Thoracic aorta (tissue), 2 donors: Measurements from ENCODE around the gene SRSF2. TPM values are rescaled to one million over a fixed set of nuclear protein-coding genes. Genes with fewer than 3 reads are reported as not detected.
"Not testable (repeated sequence)": the region's sequence is repeated elsewhere in the genome, so short reads cannot be mapped to it uniquely, and the experiment has no call there.

ENCODE experiments used
- ATAC-seq: fragments of 150-250 bp; one replicate; pipeline ENCODE4 v1.8.0; 2017; ENCODE audit warnings: low read depth; ENCODE audit not compliant: insufficient number of reproducible peaks, low FRiP score
- DNase-seq: peaks from one replicate; pipeline ENCODE4 v3.0.0-alpha.2; 2020; ENCODE audit warnings: low spot score
- H3K27ac ChIP-seq, 2 donors: fragments of 200-600 bp; sonication (generic); 1 replicate in 1 of 2; 2 replicates in 1 of 2; pipeline ENCODE4 v1.5.1; 2016; ENCODE audit warnings: mild to moderate bottlenecking in 2 of 2, moderate library complexity in 2 of 2
- H3K27me3 ChIP-seq: fragments of 200-600 bp; sonication (generic); replicated peaks from 2 replicates; pipeline ENCODE4 v1.6.0; 2016; ENCODE audit warnings: mild to moderate bottlenecking; ENCODE audit not compliant: insufficient read depth
- H3K36me3 ChIP-seq: fragments of 200-600 bp; sonication (generic); one replicate; pipeline ENCODE4 v1.5.1; 2016
- H3K4me1 ChIP-seq, 2 donors: fragments of 200-600 bp; sonication (generic); 1 replicate in 1 of 2; 2 replicates in 1 of 2; pipeline versions ENCODE4 v1.5.1 to v1.6.0; 2016; ENCODE audit warnings: low read depth in 2 of 2, mild to moderate bottlenecking in 1 of 2; ENCODE audit not compliant: control insufficient read depth in 1 of 2
- H3K4me3 ChIP-seq: fragments of 200-600 bp; sonication (generic); 2 replicates; pipeline ENCODE4 v1.5.1; 2016; ENCODE audit warnings: mild to moderate bottlenecking
- H3K9me3 ChIP-seq: fragments of 200-600 bp; sonication (generic); 2 replicates; pipeline ENCODE4 v1.5.1; 2016
- CTCF ChIP-seq: fragments of 200-600 bp; sonication (generic); IDR thresholded peaks from one replicate; pipeline ENCODE4 v1.5.1; 2019; ENCODE audit warnings: antibody characterized with exemption
- total RNA-seq, 2 donors: library from RNA; depleted of rRNA; stranded (reverse); fragments of >200 nt; gene quantifications; one replicate each; pipeline versions ENCODE4 v1.1.0 to v1.2.3, GENCODE V29; 2016

Gene SRSF2
- total RNA-seq, 2 donors from 2014 or later = 265 to 266 TPM

GRCh38 chr17:76734080-76734840 is 2.9 kb downstream of the SRSF2 start:
- H3K27me3 ChIP-seq = no peaks in the 10 kb centered on the region
- no peak for ATAC-seq
- no peak for TF ChIP-seq CTCF
- no peak for DNase-seq
- H3K9me3 ChIP-seq = no peaks in the 10 kb centered on the region
- H3K27ac ChIP-seq = peak overlapping the region in 1 of 2 donors; percentile 98
- H3K4me1 ChIP-seq = peaks cover 36 to 68% of the 10 kb centered on the region in 2 donors
- H3K36me3 ChIP-seq = peaks cover 20% of the 10 kb centered on the region
- H3K4me3 ChIP-seq = peak overlapping the region; percentile 89

- Histone ChIP-seq H3K4me1 (peaks cover 31 to 68% of the 10 kb centered on the region in 2 donors), H3K9me3 (no peaks in the 10 kb centered on the region), H3K27me3 (no peaks in the 10 kb centered on the region), H3K27ac (no peak overlapping the region), H3K36me3 (peaks cover 20% of the 10 kb centered on the region), H3K4me3 (no peak overlapping the region)
- no peak for ATAC-seq
- no peak for TF ChIP-seq CTCF
- DNase-seq = no peak
Measured at GRCh38 chr17:76733618-76733957, 3.5 kb downstream of the SRSF2 start.

- peaks cover 32 to 66% of the 10 kb centered on the region in 2 donors for H3K4me1 ChIP-seq
- H3K36me3 ChIP-seq = peaks cover 20% of the 10 kb centered on the region
Measured at GRCh38 chr17:76732734-76733617, 4.2 kb downstream of the SRSF2 start.

GRCh38 chr17:76731800-76732733 is 5.1 kb downstream of the SRSF2 start:
- ATAC-seq, H3K9me3 ChIP-seq, H3K27me3 ChIP-seq, H3K4me3 ChIP-seq, DNase-seq, H3K27ac ChIP-seq: not testable (repeated sequence)
- H3K4me1 ChIP-seq = peaks cover 39 to 74% of the 10 kb centered on the region in 2 donors
- peaks cover 20% of the 10 kb centered on the region for H3K36me3 ChIP-seq

More at GRCh38 chr17:76732734-76733617, 4.2 kb downstream of the SRSF2 start:
- TF ChIP-seq CTCF = no peak
- no peaks in the 10 kb centered on the region for H3K9me3 ChIP-seq
- no peaks in the 10 kb centered on the region for H3K27me3 ChIP-seq
- ATAC-seq = no peak
- H3K4me3 ChIP-seq = no peak overlapping the region
- no peak overlapping the region for H3K27ac ChIP-seq
- DNase-seq = no peak

- H3K36me3 ChIP-seq = peaks cover 21% of the 10 kb centered on the region
- ATAC-seq (no peak), DNase-seq (no peak)
- peak overlapping the region; percentile 96 for H3K4me3 ChIP-seq
- TF ChIP-seq CTCF = no peak
- no peaks in the 10 kb centered on the region for H3K9me3 ChIP-seq
- peak overlapping the region; percentile 99 for H3K27ac ChIP-seq
- H3K27me3 ChIP-seq = no peaks in the 10 kb centered on the region
- peaks cover 37 to 71% of the 10 kb centered on the region in 2 donors for H3K4me1 ChIP-seq
Measured at GRCh38 chr17:76727745-76728456, 9.2 kb downstream of the SRSF2 start.
